Ammon's horn (tissue), 1 donor: ENCODE results near the gene ZEB2.

Source experiments
- DNase-seq: peaks from one replicate; pipeline ENCODE4 v3.0.0-alpha.2; 2016; ENCODE audit warnings: low spot score

Gene ZEB2

DNA sequence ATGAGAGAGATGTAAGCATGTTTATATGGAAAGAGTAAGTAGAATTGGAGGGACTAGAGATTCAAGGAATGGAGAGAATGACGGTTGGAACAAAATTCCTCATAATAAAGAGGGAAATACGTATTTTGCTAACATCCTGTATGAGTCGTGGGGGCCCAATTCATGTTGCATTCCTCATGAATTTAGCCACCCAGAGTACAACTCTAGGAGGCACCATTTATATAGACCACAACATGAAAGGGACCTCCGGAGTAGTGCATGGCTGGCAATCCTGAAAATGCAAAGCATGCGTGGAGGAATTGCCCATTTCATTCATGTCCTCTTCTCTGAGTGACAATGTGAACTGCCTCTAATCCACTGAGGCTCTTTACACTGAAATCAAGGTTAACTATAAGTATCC is 168.2 kb downstream of the ZEB2 start:
- no peak for DNase-seq

DNA sequence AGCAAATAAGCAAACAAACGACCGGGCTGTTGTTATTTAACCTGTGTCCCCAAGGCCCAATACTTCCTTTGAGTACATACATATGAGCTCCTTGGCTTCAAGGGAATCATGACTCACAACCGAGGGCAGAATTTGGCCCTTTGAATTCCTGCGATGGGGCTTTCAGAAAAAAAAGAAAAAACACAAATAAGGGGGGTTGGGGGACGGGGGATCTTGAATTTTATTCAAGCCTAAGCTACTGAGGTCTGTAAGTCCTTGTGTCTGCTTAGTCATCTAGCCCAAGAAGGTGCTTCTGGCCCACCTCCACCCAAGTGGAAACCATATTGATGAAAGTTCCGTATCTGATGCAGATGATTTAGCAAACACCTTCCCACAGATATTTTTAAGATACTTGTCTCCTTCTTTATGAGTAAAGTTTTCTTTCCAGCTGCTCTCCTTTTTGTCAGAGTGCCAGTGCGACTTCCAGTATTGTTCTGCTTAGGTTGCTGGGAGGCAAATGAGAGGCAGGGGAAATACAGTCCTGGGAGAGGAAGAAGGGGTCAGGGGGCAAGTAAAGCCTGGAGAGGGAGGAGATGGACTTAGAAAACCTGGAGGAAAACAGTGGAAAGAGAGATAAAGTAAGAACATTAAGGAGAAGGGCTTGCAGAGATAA is 169.6 kb downstream of the ZEB2 start:
- no peak for DNase-seq

DNA sequence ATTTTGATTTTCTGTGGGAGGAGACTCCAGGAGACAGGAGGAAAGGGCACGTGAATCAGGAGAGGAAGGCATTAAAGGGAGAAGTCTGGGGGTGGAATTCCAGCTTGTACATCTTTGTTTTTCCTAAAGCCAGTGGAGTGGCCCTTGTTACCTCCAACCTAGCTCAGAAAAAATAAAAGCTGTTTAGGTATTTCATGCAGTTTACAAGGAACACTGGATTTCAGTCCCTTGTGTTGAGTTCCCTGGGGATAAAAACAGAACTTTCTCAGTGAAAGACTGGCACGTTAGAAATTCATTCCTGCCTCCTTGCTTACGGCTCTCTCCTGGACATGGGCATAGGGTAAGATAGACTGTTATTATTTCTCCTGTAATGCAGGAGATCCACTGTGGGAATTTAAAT is 170.2 kb downstream of the ZEB2 start:
- no peak for DNase-seq

DNA sequence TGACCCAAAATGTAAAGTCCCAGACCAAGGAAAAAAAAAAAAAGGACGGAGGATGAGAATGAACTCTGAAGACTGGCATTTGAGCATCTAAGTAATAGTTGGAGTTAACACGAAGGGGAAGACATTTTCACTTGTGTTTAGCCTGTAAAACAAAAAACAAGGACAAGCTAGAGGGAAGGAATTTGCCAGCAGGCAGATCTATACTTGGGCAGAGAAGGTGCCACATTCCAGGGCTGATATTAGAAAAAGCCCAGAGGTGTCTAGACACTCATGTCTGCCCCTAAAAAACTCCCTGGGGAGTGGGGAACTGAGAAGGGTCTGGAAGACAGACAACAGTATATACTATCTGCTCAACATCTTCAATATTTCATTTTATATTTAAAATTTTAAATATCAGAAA is 171.1 kb downstream of the ZEB2 start:
- DNase-seq, result no peak

DNA sequence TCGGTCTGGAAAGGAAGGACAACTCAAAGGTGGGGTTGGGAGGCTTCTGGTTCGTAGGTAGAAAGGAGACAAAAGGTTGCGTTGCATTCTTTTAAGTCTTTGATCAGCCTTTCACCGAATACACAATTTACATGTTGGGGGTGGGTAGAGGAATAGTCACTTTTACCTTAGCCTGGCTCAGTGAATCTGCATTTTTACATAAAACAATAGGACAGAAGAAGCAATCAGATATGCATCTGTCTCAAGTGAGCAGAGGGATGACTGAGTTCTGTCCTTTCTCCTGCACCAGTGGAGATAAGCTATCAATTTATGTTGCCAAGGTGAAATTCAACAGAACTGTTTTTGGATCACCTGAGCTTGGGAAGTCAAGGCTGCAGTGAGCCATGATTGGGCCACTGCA is 173.7 kb downstream of the ZEB2 start:
- DNase-seq, result no peak

DNA sequence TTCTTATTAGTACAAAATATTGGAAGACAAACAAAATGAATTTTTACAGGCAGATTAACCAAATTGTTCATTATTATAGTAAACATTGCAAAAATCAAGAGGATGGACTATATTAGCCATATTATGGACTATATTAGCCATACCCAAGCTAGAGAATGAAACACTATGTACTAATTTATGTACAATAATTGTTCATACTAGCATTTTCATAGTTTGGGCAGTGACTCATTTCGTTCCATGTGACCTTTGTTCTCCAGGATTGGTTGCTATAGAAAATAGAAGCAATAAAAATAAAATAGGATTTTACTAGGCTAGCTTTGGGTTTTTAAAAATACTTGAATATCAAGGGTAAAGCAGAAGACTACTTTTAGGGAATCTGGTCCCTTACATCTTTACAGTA is 176.8 kb downstream of the ZEB2 start:
- DNase-seq, result no peak

DNA sequence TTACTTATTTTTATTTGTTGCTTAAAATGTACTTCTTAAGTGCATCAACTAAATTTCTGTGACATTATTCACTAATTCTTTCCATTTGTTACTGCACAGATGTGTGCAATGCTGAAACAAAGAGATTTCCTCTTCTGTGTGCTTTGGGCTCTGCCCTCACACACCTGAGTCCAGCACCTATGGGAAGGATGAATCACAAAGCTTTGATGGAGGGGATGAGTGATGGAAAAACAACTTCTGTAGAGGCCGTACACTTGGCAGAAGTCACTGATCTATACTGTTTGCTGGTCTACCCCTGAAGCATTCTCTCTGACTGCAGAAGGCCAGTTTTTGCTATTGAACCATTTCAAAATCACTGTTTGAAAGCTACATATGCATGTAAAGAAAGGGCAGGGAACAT is 178.4 kb downstream of the ZEB2 start:
- DNase-seq, result no peak

DNA sequence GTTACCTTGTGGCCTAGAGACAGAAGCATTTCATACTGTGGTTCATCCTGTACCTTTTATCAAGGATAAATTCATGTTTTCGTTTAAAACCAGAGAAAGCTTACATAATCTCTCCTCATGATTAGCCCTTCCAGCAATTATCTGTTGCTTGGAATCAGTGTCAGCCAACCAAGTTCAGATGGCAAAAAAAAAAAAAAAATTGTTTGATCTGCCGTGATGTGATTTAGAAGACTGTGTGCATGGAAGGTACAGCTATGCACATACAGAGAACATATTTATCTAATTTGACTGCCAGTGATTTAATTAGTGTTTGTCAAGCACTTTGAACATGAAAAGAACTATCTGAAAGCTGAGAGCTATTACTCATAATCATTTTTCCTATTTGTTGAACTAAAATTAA is 180.9 kb downstream of the ZEB2 start:
- DNase-seq, result no peak

DNA sequence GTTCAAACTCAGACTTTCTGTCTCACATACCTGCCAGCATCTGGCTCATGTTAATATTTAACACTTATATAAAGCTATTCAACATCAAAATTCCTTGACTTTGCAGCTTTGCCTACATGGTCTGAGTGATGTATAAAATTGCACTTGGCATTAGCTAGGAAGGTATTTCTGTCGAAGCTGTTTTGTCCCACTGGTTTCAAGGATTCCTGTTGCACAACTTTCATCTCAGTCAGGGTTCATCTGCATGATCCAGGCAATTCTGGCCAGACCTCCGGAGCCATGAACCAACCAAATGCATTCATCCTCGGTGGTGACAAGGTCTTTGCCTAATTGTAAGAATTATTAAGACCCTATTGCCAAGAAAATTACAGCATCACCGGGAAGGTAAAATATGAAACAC is 185.4 kb downstream of the ZEB2 start:
- no peak for DNase-seq
